Lower leg skin (tissue), 4 donors: ENCODE measurements around the gene UQCRC1. TPM values are rescaled to one million over a fixed set of nuclear protein-coding genes. Genes with fewer than 3 reads are reported as not detected.

Experiments
- DNase-seq, 2 donors: peaks; one replicate each; pipeline ENCODE4 v3.0.0-alpha.2; 2019; ENCODE audit warnings: low spot score in 2 of 2
- H3K4me3 ChIP-seq: fragments of 200-600 bp; sonication (generic); 2 replicates; pipeline ENCODE4 v1.5.1; 2017; ENCODE audit warnings: mild to moderate bottlenecking, low read depth; ENCODE audit not compliant: poor library complexity, severe bottlenecking
- CTCF ChIP-seq, 3 donors: fragments of 450-650 bp; IDR thresholded peaks; one replicate each; pipeline ENCODE4 v1.5.1; 2016; ENCODE audit warnings: antibody characterized with exemption in 3 of 3, mild to moderate bottlenecking in 3 of 3, moderate library complexity in 2 of 3
- POLR2A ChIP-seq, 2 donors: fragments of 450-650 bp; IDR thresholded peaks; one replicate each; pipeline ENCODE4 v1.6.1; 2016 to 2017; ENCODE audit warnings: antibody characterized with exemption in 2 of 2, mild to moderate bottlenecking in 1 of 2, moderate library complexity in 1 of 2
- WGBS, 2 donors: methylation state at CpG; one replicate each; pipeline ENCODE4 v1.1.5; 2018; 5-methylcytosine and 5-hydroxymethylcytosine counted together
- intact Hi-C: fragments of 100-400 bp; cut with DNase I; formaldehyde crosslinking; loops from one replicate; pipeline ENCODE4 v1.15.0; 2023; ENCODE audit warnings: low total_unique reads
- total RNA-seq, 4 donors: library from RNA; depleted of rRNA; stranded (reverse); fragments of >200 nt; gene quantifications; one replicate each; pipeline ENCODE4 v1.1.0, GENCODE V29; 2016

The UQCRC1 gene
- total RNA-seq, 4 donors from 2014 or later, result 240 to 373 (median 334) TPM

- DNase-seq, result no peak
- intact Hi-C loops, result no loop called here
- 68 to 75% methylated on average over 7 to 8 of the region's 8 CpGs for WGBS, 2 donors
- H3K4me3 ChIP-seq, result no peak overlapping the region
- TF ChIP-seq POLR2A (IDR thresholded peaks at IDR 0.05) (no peak), CTCF (IDR thresholded peaks at IDR 0.05) (no peak)
Measured at GRCh38 chr3:48596676-48597407, 12.6 kb downstream of the UQCRC1 start.

- 69 to 89% methylated on average over 5 of the region's 5 CpGs for WGBS, 2 donors
- TF ChIP-seq POLR2A (IDR thresholded peaks at IDR 0.05) (no peak), CTCF (IDR thresholded peaks at IDR 0.05) (no peak)
- no peak for DNase-seq
- no peak overlapping the region for H3K4me3 ChIP-seq
- intact Hi-C loops, result no loop called here
Measured at GRCh38 chr3:48596157-48596556, 13.3 kb downstream of the UQCRC1 start.

- 19 to 29% methylated on average over 5 to 9 of the region's 10 CpGs for WGBS, 2 donors
- peak; percentile 29 to 91 for DNase-seq
- TF ChIP-seq POLR2A (IDR thresholded peaks at IDR 0.05) (no peak), CTCF (IDR thresholded peaks at IDR 0.05) (no peak)
- intact Hi-C loops, result no loop called here
- no peak overlapping the region for H3K4me3 ChIP-seq
Measured at GRCh38 chr3:48595526-48596121, 13.8 kb downstream of the UQCRC1 start.

- no peak for DNase-seq
- 0 to 2% methylated on average over 5 to 32 of the region's 35 CpGs for WGBS, 2 donors
Measured at GRCh38 chr3:48595075-48595525, 14.3 kb downstream of the UQCRC1 start, which contains the start of gene COL7A1. Gene COL7A1, minus strand, starts transcription at chr3:48595329. Its CDS starts 170 bp downstream, at chr3:48595159.

GRCh38 chr3:48594417-48595049 lies 14.9 kb downstream of the UQCRC1 start:
- DNase-seq, result no peak
- peak overlapping the region; percentile 7 for H3K4me3 ChIP-seq
- TF ChIP-seq CTCF (IDR thresholded peaks at IDR 0.05) (no peak), POLR2A (IDR thresholded peaks at IDR 0.05) (no peak)
- 16 to 26% methylated on average over 35 to 36 of the region's 39 CpGs for WGBS, 2 donors
- intact Hi-C loops, result no loop called here

More at GRCh38 chr3:48595075-48595525, 14.3 kb downstream of the UQCRC1 start, which contains the start of gene COL7A1:
- TF ChIP-seq CTCF (IDR thresholded peaks at IDR 0.05), result no peak
- TF ChIP-seq POLR2A (IDR thresholded peaks at IDR 0.05), result no peak
- H3K4me3 ChIP-seq, result peak within 1 kb of the TSS; percentile 7
- intact Hi-C loops, result no loop called here
